GM12872 (cell line): Measurements from ENCODE around the gene OR14I1.

Source experiments
- CTCF ChIP-seq: IDR thresholded peaks from 3 replicates; pipeline ENCODE4 v1.5.1; 2011; ENCODE audit warnings: low read depth, mild to moderate bottlenecking, low read length, moderate library complexity; ENCODE audit not compliant: insufficient read depth

The OR14I1 gene

GRCh38 chr1:248736977-248737376 lies 34.4 kb upstream of the OR14I1 start:
- no peak for TF ChIP-seq CTCF

- TF ChIP-seq CTCF, result no peak
These were observed 31.0 kb upstream of the OR14I1 start for GRCh38 chr1:248733566-248733965.

- TF ChIP-seq CTCF, result no peak
These were observed 28.2 kb upstream of the OR14I1 start for GRCh38 chr1:248730507-248731335.

- no peak for TF ChIP-seq CTCF
These were observed 11.7 kb upstream of the OR14I1 start for GRCh38 chr1:248714248-248714647.

GRCh38 chr1:248710305-248710900 lies 7.8 kb upstream of the OR14I1 start:
- no peak for TF ChIP-seq CTCF

- no peak for TF ChIP-seq CTCF
These were observed 2.0 kb upstream of the OR14I1 start for GRCh38 chr1:248704606-248705005.

- no peak for TF ChIP-seq CTCF
These were observed 1.1 kb upstream of the OR14I1 start for GRCh38 chr1:248703674-248704073.
